Suprapubic skin (tissue), 4 donors: ENCODE measurements around the gene MAPK11. TPM values are rescaled to one million over a fixed set of nuclear protein-coding genes. Genes with fewer than 3 reads are reported as not detected.

Experiments
- DNase-seq, 2 donors: peaks; one replicate each; pipeline ENCODE4 v3.0.0-alpha.2; 2019; ENCODE audit warnings: low spot score in 2 of 2
- H3K27ac ChIP-seq: fragments of 200-600 bp; sonication (generic); one replicate; pipeline ENCODE4 v1.5.1; 2019
- H3K27me3 ChIP-seq: fragments of 200-600 bp; sonication (generic); one replicate; pipeline ENCODE4 v1.5.1; 2019
- H3K36me3 ChIP-seq: fragments of 200-600 bp; sonication (generic); one replicate; pipeline ENCODE4 v1.5.1; 2019
- H3K4me1 ChIP-seq: fragments of 200-600 bp; sonication (generic); one replicate; pipeline ENCODE4 v1.5.1; 2019
- H3K4me3 ChIP-seq: fragments of 200-600 bp; sonication (generic); one replicate; pipeline ENCODE4 v1.5.1; 2019; ENCODE audit warnings: mild to moderate bottlenecking
- H3K9me3 ChIP-seq: fragments of 200-600 bp; sonication (generic); one replicate; pipeline ENCODE4 v1.5.1; 2019
- CTCF ChIP-seq, 2 donors: fragments of 200-600 bp in 1 of 2; fragments of 450-650 bp in 1 of 2; sonication (generic) in 1 of 2; IDR thresholded peaks; one replicate each; pipeline ENCODE4 v1.5.1; 2016 to 2019; ENCODE audit warnings: antibody characterized with exemption in 2 of 2, mild to moderate bottlenecking in 1 of 2, moderate library complexity in 1 of 2
- EP300 ChIP-seq: sonication (generic); formaldehyde crosslinking; IDR thresholded peaks from one replicate; pipeline ENCODE4 v1.6.1; 2017; ENCODE audit warnings: antibody characterized with exemption
- POLR2A ChIP-seq, 2 donors: fragments of 450-650 bp; IDR thresholded peaks; one replicate each; pipeline ENCODE4 v1.6.1; 2017; ENCODE audit warnings: antibody characterized with exemption in 2 of 2, mild to moderate bottlenecking in 2 of 2, moderate library complexity in 2 of 2
- POLR2AphosphoS5 ChIP-seq, 3 donors: sonication (generic); formaldehyde crosslinking; IDR thresholded peaks; one replicate each; pipeline ENCODE4 v1.6.1; 2017; ENCODE audit warnings: antibody characterized with exemption in 3 of 3
- WGBS: methylation state at CpG from one replicate; pipeline ENCODE4 v1.1.5; 2018; 5-methylcytosine and 5-hydroxymethylcytosine counted together
- total RNA-seq, 4 donors: library from RNA; depleted of rRNA; stranded (reverse); fragments of >200 nt; gene quantifications; one replicate each; pipeline ENCODE4 v1.1.0, GENCODE V29; 2016

The MAPK11 gene
- total RNA-seq, 4 donors from 2014 or later: 3.8 to 5.8 (median 4.5) TPM

GRCh38 chr22:50245214-50246072, 24.7 kb downstream of the MAPK11 start:
- 0% methylated on average over 20 of the region's 53 CpGs for WGBS
- H3K9me3 ChIP-seq: no peaks in the 10 kb centered on the region
- H3K36me3 ChIP-seq: peaks cover 11% of the 10 kb centered on the region
- DNase-seq: no peak
- no peaks in the 10 kb centered on the region for H3K27me3 ChIP-seq
- H3K4me3 ChIP-seq: peak overlapping the region; percentile 93
- TF ChIP-seq POLR2A (IDR thresholded peaks at IDR 0.05): peak in 1 of 2 donors; percentile 1
- TF ChIP-seq CTCF (IDR thresholded peaks at IDR 0.05): no peak
- peak overlapping the region; percentile 96 for H3K27ac ChIP-seq
- H3K4me1 ChIP-seq: peaks cover 88% of the 10 kb centered on the region

GRCh38 chr22:50244420-50245213, 25.6 kb downstream of the MAPK11 start, which contains the start of gene TUBGCP6:
Gene TUBGCP6 (minus strand): TSS chr22:50245023. CDS start chr22:50244459, 564 bp downstream.
- peak within 1 kb of the TSS; percentile 96 for H3K27ac ChIP-seq
- H3K9me3 ChIP-seq: no peaks in the 10 kb centered on the region
- H3K4me3 ChIP-seq: peak within 1 kb of the TSS; percentile 93
- peaks cover 81% of the 10 kb centered on the region for H3K4me1 ChIP-seq
- peaks cover 19% of the 10 kb centered on the region for H3K36me3 ChIP-seq
- TF ChIP-seq POLR2A (IDR thresholded peaks at IDR 0.05) (peak; percentile 7 to 59), CTCF (IDR thresholded peaks at IDR 0.05) (peak; percentile 10 to 21), EP300 (no peak), POLR2AphosphoS5 (IDR thresholded peaks at IDR 0.05) (peak; percentile 85 to 97 (median 85))
- H3K27me3 ChIP-seq: no peaks in the 10 kb centered on the region
- 1% methylated on average over 22 of the region's 76 CpGs for WGBS
- peak; percentile 96 to 97 for DNase-seq

- H3K4me3 ChIP-seq: peak overlapping the region; percentile 93
- H3K4me1 ChIP-seq: peaks cover 73% of the 10 kb centered on the region
- no peak for DNase-seq
- H3K36me3 ChIP-seq: peaks cover 25% of the 10 kb centered on the region
- no peak for TF ChIP-seq CTCF (IDR thresholded peaks at IDR 0.05)
- no peak for TF ChIP-seq EP300
- TF ChIP-seq POLR2AphosphoS5 (IDR thresholded peaks at IDR 0.05): no peak
- TF ChIP-seq POLR2A (IDR thresholded peaks at IDR 0.05): no peak
- 23% methylated on average over 26 of the region's 27 CpGs for WGBS
- H3K27me3 ChIP-seq: no peaks in the 10 kb centered on the region
- peak overlapping the region; percentile 96 for H3K27ac ChIP-seq
- no peaks in the 10 kb centered on the region for H3K9me3 ChIP-seq
Measured at GRCh38 chr22:50243685-50244419, 26.3 kb downstream of the MAPK11 start.

GRCh38 chr22:50242406-50242949, 27.7 kb downstream of the MAPK11 start:
- 52% methylated on average over 11 of the region's 14 CpGs for WGBS
- TF ChIP-seq POLR2A (IDR thresholded peaks at IDR 0.05): no peak
- no peak for TF ChIP-seq POLR2AphosphoS5 (IDR thresholded peaks at IDR 0.05)
- no peaks in the 10 kb centered on the region for H3K27me3 ChIP-seq
- H3K4me1 ChIP-seq: peaks cover 60% of the 10 kb centered on the region
- H3K36me3 ChIP-seq: peaks cover 25% of the 10 kb centered on the region
- H3K27ac ChIP-seq: no peak overlapping the region
- peak overlapping the region; percentile 93 for H3K4me3 ChIP-seq
- DNase-seq: no peak
- no peaks in the 10 kb centered on the region for H3K9me3 ChIP-seq

GRCh38 chr22:50238755-50239154, 31.4 kb downstream of the MAPK11 start:
- Histone ChIP-seq H3K27ac (no peak overlapping the region), H3K27me3 (no peaks in the 10 kb centered on the region), H3K36me3 (peaks cover 16% of the 10 kb centered on the region), H3K4me3 (no peak overlapping the region), H3K9me3 (no peaks in the 10 kb centered on the region), H3K4me1 (peaks cover 35% of the 10 kb centered on the region)
- DNase-seq: no peak
- 90% methylated on average over 8 of the region's 9 CpGs for WGBS
- no peak for TF ChIP-seq POLR2AphosphoS5 (IDR thresholded peaks at IDR 0.05)
- TF ChIP-seq POLR2A (IDR thresholded peaks at IDR 0.05): no peak
